ENCODE data around the gene PVALB.

PVALB gene

DNA sequence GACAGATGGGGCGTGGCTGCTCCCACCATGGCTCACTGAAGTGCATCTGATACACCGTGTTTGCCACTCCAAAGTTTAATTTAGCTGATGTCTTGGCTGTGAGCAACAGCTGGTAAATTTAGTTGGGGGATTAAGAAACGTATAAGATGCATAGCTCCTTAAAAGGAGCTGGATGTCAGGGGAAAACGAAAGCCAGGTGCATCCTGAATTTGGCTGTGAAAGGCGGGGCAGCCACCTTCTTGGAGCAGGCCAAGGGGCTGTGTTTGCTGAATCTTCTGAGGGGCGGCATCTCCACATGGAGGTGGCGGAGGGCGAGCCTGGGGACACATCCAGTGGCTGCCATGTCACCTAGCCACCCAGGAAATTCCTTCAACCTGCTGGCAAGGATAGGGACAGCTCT lies 23.3 kb upstream of the PVALB start:
- no peak for DNase-seq

DNA sequence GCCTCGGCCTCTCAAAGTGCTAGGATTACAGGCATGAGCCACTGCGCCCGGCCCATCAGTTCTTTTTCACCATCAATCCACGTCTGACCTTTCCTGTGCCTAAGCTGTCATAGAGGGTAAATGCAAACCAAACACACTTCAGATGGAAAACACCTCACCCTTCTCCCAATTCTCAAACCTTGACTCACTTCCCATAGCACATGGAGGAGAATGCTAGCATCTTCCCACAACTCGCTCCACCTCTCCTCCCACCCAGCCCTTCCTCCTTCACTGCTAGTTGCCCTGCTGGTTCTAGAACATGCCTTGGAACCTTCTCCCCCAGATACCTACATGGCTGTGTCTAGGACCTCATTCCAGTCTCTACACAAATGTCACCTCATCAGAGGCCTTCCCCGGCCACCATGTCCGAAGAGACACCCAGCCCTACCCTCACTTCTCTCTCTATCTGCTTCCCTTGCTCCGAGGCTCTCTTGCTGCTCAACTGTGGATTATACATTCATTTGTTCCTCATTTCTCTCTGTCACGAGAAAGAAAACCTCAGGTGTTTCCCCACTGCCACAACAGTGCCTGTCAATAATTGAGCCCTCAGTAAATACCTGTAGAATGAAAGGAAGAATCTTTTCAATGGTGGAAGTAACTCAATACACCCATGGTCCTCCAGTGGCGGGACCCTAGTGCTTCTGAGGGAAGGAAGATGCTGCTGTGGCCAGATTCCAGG lies 22.7 kb upstream of the PVALB start:
- no peak for DNase-seq

DNA sequence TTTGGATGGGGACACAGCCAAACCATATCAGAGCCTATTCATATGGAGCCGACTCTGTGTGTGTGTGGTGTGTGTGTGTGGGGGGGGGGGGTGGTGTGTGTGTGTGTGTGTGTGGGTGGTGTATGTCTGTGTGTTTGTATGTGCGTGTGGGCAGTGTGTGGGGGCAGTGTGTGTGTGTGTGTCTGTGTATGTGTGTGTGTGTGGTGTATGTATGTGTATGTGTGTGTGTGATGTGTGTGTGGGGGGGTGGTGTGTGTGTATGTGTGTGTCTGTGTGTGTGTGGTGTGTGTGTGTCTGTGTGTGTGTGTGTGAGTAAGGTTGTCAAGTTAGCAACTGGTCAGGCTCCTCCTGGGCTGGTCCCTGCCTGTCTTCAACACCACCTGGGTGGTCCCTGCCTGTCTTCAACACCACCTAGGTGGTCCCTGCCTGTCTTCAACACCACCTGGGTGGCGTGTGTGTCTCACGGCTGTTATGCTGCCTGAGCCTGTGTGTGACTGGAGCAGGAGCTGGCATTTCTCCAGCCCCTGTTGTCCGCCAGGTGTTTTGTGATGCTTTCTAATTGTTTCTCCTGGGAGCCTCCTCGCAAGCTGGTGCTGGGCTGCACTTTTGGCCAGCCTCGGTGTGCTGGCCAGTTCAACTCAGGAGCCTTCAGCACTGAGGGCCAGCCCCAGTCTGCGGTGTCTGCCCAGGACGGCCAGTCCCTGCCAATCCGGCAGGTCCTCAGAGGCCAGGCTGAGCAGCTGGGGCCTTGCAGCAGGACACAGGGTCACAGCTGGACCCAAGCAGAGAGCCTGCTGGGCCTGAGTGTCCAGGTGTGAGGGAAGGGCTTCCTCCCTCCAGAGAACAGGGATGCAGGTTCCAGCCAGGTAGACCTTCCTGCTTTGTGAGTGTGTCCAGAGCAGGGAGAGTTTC lies 21.5 kb upstream of the PVALB start:
- no peak for DNase-seq

DNA sequence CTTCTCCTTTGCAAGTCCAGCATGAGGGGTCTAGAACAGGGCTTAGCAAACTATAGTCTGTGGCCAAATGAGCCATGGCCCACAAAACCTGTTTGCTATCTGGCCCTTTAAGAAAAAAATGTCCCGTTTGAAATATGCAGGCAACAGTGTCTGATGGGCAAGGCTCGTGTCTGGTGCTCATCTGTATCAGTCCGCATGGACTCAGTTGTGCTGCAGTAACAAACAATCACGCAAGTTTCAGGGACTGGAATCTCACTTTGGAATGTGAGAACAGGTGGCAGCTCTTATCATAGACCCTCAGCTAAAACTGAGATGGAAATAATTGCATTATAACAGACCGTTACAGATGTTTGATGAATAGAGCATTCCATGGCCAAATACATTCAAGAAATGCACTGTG lies 19.1 kb upstream of the PVALB start:
- no peak for DNase-seq

DNA sequence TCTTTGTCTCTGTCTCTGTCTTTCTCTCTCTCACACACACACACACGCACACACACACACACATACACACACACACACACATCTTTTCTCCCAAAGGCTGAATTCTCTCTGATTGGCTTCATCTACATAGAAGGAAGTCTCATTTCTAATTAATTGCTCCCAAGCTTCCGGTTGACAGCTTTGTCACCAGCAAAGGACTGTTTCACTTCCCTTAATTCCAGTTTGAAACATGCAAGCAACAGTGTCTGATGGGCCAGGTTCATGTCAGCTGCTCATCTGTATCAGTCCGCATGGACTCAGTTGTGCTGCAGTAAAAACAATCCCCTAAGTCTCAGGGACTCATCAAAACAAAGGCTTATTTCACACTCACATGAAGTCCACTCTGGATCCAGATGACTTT lies 16.2 kb upstream of the PVALB start:
- DNase-seq, result no peak

DNA sequence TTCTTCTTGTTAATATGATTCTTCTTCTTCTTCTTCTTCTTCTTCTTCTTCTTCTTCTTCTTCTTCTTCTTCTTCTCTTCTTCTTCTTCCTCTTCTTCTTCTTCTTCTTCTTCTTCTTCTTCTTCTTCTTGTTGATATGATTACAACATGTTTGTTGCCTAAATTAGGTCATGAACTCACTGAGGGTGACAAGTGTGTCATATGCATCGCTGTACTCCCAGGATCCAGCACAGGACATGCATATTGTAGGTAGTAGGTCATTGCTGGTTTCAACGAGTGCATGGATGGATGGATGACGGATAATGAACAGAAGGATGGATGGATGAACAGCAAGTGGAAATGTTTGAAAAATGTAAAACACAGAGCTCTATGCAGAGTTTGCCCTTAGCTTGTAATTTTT lies 14.9 kb upstream of the PVALB start:
- DNase-seq, result no peak

DNA sequence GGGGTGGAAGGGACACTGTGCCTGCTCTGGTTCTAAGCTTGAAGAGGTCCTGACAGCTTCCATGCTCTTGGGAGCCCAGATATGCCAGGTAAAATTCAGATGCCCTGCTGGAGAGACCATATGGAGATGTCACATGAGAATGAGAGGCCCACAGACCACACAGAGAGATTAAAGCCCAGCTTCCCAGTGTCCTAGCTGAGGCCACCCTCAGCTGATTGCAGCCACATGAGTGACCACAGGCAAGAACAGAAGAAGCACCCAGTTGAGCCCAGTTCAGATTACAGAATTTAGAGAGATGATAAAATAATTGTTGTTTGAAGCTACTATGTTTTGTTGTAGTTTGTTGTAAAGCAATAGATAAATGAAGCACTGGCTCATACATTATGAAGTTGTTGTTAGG lies 14.4 kb upstream of the PVALB start:
- DNase-seq, result no peak

DNA sequence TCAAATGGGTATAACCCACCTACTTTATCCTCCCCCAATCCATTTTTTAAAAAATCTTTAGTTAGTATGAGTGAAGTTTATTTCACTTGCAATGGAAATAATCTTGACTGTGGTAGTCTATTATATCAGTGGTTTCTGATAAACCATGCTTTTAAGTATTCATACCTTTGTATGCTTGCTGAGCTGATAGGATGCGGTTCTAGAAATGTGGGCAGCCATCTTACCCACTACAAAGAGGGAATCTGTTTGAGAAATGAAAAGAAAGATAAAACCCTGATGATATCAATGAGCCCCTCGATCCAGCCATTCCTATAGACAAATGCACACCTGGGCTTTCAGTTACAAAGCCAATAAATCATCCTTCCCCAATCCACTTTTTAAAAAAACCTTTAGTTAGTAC lies 13.8 kb upstream of the PVALB start:
- DNase-seq, result no peak

DNA sequence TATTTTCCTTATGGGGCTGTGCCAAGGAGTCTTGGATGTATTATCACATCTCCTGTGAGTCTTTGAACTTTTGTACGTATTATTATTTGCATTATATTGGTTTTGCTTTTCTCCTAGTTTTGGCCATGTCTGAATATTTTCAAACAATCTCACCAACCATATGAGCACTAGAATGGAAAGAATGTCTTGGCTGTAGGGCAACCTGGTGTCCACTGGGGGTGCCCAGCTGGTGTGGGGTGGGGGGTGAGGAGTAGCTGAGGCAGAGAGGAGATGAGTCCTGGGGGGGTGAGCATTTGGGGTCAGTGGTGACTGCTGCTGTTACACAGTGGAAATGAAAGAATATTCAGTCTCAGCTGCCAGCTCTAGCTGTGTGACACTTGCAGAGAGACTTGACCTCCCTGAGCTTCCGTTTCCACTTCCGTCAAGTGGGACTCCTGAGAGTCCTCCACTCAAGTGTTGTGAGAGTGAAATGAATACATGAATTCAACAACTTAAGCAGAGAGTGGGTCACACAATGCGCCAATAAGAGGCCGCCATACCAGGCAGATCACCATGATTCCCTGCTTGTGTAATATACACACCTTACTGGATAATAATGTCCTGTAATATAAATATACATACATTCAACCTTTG lies 12.7 kb upstream of the PVALB start:
- DNase-seq, result no peak

DNA sequence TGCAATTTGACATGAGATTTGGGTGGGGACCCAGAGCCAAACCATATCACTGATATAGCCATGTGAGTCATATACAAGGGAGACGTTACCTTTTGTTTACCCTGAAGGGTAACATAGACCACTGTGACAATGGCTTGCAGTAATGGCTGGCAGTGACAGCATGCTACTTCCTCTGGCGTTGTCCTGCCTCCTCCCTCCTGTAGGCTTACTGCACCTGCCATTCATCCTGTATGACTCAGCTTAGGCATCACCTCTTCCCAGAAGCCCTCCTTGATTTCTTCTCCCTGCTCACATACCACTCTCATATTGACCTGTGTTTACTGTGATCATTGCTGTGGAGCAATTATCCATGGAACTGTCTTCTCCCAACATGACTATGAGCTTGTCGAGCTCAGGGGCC lies 12.0 kb upstream of the PVALB start:
- no peak for DNase-seq

DNA sequence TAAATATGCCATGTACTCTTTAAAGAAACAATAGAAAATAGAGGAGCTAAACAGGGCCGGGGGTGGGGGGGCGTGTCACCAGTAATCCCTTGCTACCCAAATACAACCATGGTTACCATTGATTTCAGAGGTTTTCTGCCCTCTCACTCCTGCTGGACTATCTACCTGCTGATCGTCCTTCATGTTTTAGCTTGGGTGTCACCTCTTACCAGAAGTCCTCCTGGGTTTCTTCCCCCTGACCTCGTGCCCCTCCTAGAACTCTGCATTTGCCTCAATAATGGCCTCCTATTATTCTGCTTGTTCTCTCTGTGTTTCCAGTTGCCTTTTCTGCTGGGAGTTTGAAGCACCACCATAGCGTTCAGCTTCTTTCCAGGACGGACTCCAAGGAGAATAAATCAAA lies 9.4 kb upstream of the PVALB start:
- DNase-seq, result no peak

DNA sequence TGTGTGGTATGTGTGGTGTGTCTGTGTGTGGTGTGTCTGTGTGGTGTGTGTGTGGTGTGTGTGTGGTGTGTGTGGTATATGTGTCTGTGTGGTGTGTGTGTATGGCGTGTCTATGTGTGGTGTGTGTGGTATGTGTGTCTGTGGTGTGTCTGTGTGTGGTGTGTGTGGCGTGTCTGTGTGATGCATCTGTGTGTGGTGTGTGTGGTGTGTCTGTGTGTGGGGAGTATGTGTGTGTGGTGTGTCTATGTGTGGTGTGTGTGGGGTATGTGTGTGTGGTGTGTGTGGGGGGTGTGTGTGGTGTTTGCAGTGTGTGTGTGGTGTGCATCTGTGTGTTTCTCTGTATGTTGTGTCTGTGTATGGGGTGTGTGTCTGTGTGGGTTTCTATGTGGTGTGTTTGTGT lies 7.8 kb upstream of the PVALB start:
- no peak for DNase-seq

DNA sequence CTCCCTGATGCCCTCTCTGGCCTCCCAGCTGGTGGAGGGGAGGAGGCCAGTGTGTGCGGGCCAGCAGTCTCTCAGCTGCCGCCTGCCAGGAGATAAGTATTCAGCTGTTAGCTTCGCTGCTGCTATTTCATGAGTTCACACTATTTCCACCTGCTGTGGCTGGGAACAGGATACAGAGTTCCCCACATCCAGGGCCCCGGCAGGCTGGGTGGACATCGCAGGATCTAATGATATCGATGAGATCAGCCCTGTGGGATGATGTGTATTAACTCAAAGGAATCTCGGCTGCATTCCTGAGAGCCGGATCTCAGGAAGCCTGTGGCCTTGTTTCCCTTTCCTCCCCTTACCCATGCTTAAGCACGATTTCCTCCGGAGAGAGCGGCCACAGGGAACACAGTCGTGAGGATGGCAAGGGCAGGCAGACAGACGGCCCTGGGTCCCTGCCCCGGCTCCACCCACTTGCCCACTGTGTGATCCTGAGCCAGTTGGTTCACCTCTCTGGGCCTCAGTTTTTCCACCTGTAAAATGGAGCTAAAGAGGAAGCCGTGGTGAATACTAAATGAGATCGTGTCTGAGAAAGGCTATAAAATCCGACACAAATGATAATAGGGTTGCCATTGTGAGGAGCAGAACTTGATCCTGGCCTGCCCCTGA lies 6.5 kb upstream of the PVALB start:
- no peak for DNase-seq

DNA sequence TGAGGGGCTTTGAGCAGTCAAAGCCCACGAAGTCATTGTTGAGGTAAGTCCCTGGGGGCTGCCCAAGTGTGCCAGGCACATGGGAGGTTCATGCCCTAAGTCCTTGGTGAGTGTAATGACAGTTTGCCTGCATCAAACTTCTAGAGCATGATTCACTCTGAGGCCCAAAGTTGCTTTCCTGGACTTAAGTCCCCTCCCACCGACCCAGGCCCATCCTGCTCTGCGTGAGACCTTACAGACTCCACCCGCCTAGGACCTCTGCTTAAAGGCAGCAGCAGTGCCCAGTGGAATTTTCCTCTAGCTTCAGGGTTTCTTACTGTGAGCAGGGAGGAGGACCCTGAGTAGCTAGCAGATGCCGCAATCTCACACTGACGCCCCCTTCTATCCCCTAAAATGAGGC lies 5.7 kb upstream of the PVALB start:
- no peak for DNase-seq

DNA sequence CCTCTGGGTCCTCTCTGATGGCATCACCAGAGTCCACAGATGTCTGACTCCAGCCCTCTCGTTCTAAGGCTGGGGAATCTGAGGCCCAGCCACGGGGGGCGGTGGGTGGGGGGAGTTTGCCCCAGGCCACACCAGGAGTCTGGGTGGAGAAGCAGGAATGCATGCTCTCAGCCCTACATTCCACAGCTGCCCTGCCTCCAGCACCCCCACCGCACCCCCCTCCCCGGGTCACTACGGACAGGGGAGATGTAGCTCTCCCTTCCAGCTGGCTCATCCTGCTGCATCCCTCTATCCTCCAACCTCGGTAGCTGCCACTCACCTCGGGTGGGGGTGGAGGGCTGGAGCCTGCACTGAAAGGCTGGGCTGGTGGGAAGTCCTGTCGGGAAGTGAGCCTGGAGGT lies 2.3 kb upstream of the PVALB start:
- no peak for DNase-seq

DNA sequence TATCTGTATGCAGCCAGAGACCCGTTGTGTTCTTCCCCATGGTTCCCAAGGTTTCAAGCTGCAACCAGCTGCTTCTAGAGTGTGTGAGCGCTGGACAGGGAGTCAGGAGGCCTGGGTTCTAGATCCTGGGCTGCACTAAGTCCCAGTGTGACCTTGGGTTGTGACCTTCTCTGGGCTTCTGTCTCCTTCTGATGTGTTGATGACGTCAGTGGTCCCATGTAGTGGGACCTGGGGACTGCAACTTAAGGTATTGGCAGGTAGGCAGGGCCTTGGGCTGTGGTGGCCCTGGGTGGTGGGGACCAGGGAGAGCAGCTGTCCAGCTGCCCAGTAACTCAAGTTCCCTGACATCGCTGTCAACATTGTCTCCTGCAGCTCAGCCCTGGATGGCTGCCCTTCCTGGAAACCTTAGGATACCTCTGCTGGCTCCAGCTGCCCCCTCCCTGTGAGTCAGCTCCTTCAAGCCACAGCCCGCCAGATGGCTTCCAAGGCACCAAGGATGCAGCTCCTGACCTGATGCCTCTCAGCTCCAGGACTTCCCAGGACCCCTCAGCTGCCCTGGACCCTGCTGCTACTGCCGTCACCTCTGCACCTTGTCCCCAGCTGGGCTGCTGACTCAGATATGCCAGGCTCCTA lies 1.3 kb upstream of the PVALB start:
- no peak for DNase-seq

DNA sequence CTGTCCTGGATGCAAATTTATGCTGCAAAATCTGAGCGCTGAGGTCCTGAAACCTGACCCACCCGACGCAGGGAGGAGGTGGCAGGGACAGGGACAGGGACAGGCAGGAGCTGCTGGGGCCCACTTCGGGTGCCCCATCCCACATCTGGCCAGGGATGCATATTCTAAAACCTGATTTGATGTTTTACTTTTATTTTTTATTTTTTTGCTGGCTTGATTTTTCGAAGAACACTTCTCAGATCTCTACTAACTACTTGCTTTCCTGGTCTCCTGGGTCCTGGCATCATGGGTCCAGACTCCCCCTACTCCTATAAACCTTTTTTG lies 652 bp upstream of the PVALB start:
- no peak for DNase-seq

DNA sequence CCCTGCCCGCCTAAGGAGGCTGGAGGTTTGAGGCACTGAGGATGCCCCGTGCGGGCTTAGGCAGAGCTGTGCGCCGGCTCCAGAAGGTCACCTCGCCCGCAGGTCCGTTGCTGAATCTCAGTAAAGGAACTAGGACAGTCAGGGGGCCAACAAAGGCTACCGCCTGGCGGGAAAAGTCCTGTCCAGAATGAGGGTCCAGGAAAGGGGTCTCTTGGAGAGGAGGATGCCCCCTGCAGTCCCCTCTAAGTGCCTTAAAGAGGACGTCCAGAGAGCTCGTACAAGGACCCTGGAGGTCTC lies 548 bp downstream of the PVALB start:
- no peak for DNase-seq

DNA sequence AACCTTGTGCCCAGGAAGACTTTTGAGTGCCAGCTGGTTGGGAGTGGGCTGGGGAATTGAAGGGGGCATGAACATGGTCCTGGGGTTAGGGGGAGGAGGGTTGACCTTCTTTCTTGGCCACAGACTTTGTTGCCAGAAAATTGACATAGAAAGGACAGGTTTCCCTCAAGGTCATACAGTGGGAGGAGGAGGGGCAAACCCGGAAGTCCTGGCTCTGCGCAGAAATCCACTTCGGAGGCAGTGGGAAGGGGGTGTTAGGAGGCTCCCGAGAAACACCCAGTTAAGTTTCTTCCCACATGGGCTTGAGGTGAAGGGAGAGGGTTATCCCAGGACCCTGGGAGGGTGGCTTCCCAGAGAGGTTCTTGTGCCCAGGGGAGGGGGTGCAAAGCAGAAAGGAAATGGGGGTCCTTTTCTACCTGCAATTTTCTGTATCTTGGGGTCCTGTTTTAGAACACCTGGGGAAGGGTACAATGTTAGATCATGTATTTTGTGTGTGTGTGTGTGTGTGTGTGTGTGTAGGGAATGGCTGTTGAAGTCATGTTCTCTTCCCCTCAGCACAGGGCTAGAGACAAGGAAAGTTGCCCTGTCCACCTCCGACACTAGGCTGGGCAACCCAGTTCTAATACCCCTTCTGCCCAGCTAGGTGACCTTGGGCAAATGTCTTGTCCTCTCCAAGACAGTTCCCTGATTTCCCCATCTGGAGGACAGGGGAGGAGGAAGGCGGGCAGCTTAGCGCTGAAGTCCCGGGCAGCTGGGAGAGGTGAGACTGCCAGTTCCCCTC lies 1.1 kb downstream of the PVALB start:
- DNase-seq, result no peak

DNA sequence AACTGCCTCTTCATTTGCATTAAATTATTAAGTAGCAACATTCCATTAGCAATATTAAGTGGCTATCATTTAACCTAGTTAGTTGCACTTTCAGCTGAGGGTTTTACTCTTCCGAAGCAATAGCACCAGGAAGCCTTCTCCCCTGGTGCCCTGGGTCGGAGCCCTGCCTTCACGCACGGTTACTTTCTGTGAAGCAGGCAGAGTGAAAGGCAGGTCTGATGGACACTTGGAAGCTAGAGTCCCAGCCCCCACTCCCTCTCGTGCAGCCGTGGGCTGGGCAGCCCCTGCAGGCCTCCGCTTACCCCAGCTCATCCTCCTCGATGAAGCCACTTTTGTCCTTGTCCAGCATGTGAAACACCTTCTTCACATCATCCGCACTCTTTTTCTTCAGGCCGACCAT lies 2.0 kb downstream of the PVALB start:
- no peak for DNase-seq

DNA sequence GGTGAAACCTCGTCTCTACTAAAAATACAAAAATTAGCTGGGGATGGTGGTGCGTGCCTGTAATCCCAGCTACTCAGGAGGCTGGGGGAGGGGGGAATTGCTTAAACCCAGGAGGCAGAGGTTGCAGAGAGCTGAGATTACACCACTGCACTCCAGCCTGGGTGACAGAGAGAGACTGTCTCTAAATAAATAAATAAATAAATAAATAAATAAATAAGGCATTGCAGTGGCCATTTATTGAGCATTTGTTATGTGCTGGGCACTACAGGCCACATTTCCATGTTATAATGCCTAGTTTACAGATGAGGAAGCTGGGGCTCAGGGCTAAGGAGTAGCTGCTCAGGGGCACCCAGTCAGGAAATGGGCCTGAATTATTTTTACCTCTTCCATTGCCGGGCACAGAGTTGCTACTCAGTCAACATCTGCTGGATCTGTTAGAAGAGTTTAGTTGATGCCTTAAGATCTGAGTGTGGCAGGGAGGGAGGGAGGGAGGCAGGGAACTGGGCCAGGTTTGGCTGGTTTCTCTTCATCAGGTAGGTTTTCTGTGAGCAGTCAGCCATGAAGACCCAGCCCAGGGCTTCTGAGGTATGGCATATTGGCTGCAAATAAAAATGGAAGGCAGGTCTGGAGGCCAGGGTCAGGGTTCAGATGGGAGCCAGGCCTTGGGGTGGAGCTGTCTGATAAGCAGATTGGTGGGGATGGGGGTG lies 5.6 kb downstream of the PVALB start:
- DNase-seq, result no peak

DNA sequence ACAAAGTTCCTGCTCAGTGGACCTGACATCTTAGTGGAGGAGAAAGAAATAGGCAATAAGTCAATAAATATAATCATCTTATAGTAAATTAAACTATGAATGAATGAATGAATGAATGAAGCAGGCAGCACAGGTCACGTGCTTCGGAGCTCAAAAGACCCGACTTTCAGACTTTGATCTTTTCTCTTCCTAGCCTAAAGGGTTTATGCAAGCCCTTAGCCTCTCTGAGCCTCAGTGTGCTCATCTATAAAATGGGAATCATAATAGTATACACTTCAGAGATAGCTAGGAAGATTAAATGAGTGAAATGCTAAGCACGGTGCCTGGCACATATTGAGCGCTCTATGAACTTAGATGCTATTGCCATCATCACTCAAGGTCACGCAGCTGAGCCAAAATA lies 7.5 kb downstream of the PVALB start:
- DNase-seq, result no peak
